HG03457 (cell line): ENCODE measurements around the gene CTSZ.
"Not testable (repeated sequence)": the region's sequence is repeated elsewhere in the genome, so short reads cannot be mapped to it uniquely, and the experiment has no call there.

ENCODE experiments used
- ATAC-seq: cut with Tn5 transposase; IDR thresholded peaks from one replicate; pipeline ENCODE4 v1.9.1; 2021; ENCODE audit warnings: moderate number of reproducible peaks; ENCODE audit not compliant: unreplicated experiment

The CTSZ gene

GRCh38 chr20:58982406-58983114 lies 24.5 kb downstream of the CTSZ start:
- no peak for ATAC-seq

- ATAC-seq: no peak
Measured at GRCh38 chr20:58981628-58982364, 25.3 kb downstream of the CTSZ start.

- ATAC-seq: peak; percentile 54
Measured at GRCh38 chr20:58980711-58981627, 26.1 kb downstream of the CTSZ start, which contains the start of gene NELFCD. TSS of gene NELFCD (plus strand) at chr20:58981256. CDS start at chr20:58981310, 54 bp downstream.

GRCh38 chr20:58978351-58979190 lies 28.5 kb downstream of the CTSZ start:
- no peak for ATAC-seq

GRCh38 chr20:58976061-58976730 lies 30.9 kb downstream of the CTSZ start:
- ATAC-seq: no peak

- ATAC-seq: no peak
Measured at GRCh38 chr20:58975353-58975752, 31.7 kb downstream of the CTSZ start.

GRCh38 chr20:58973866-58974265 lies 33.2 kb downstream of the CTSZ start:
- ATAC-seq: no peak

GRCh38 chr20:58973179-58973578 lies 33.9 kb downstream of the CTSZ start:
- no peak for ATAC-seq

- ATAC-seq: no peak
Measured at GRCh38 chr20:58971429-58971828, 35.6 kb downstream of the CTSZ start.

- ATAC-seq: no peak
Measured at GRCh38 chr20:58970146-58970545, 36.9 kb downstream of the CTSZ start.

- ATAC-seq: no peak
Measured at GRCh38 chr20:58969439-58969838, 37.6 kb downstream of the CTSZ start.

- ATAC-seq: no peak
Measured at GRCh38 chr20:58967652-58968429, 39.2 kb downstream of the CTSZ start.

- no peak for ATAC-seq
Measured at GRCh38 chr20:58965270-58966064, 41.6 kb downstream of the CTSZ start.

GRCh38 chr20:58963922-58964321 lies 43.1 kb downstream of the CTSZ start:
- not testable (repeated sequence) for ATAC-seq

GRCh38 chr20:58963060-58963584 lies 43.9 kb downstream of the CTSZ start:
- no peak for ATAC-seq

GRCh38 chr20:58959652-58960051 lies 47.4 kb downstream of the CTSZ start:
- no peak for ATAC-seq

- ATAC-seq: no peak
Measured at GRCh38 chr20:58956078-58956477, 51.0 kb downstream of the CTSZ start.

GRCh38 chr20:58953050-58953449 lies 54.0 kb downstream of the CTSZ start:
- no peak for ATAC-seq
